Tibial nerve (tissue), 4 donors: ENCODE data around the gene KANK2. TPM values are rescaled to one million over a fixed set of nuclear protein-coding genes. Genes with fewer than 3 reads are reported as not detected.
A peak's percentile ranks its signal among the peaks of the same experiment; 100 is the strongest.
"Not testable (repeated sequence)": the region's sequence is repeated elsewhere in the genome, so short reads cannot be mapped to it uniquely, and the experiment has no call there.

Source experiments
- DNase-seq, 2 donors: peaks; one replicate each; pipeline ENCODE4 v3.0.0-alpha.2; 2019; ENCODE audit warnings: low spot score in 2 of 2
- H3K27ac ChIP-seq, 4 donors: fragments of 200-600 bp; sonication (generic) in 3 of 4; one replicate each; pipeline ENCODE4 v1.5.1; 2017 to 2019; ENCODE audit warnings: mild to moderate bottlenecking in 1 of 4
- H3K27me3 ChIP-seq, 2 donors: fragments of 200-600 bp; sonication (generic) in 1 of 2; one replicate each; pipeline versions ENCODE4 v1.5.1 to v1.6.0; 2017 to 2019
- H3K36me3 ChIP-seq, 3 donors: fragments of 200-600 bp; sonication (generic); one replicate each; pipeline ENCODE4 v1.5.1; 2018 to 2019
- H3K4me1 ChIP-seq, 4 donors: fragments of 200-600 bp; sonication (generic) in 3 of 4; one replicate each; pipeline ENCODE4 v1.5.1; 2017 to 2019
- H3K4me3 ChIP-seq, 4 donors: fragments of 200-600 bp; sonication (generic) in 3 of 4; one replicate each; pipeline ENCODE4 v1.5.1; 2017 to 2019; ENCODE audit warnings: mild to moderate bottlenecking in 1 of 4, moderate library complexity in 1 of 4
- H3K9me3 ChIP-seq, 4 donors: fragments of 200-600 bp; sonication (generic) in 3 of 4; one replicate each; pipeline ENCODE4 v1.5.1; 2017 to 2019
- EP300 ChIP-seq, 2 donors: sonication (generic); formaldehyde crosslinking; IDR thresholded peaks; one replicate each; pipeline ENCODE4 v1.6.1; 2017; ENCODE audit warnings: antibody characterized with exemption in 2 of 2, mild to moderate bottlenecking in 1 of 2
- POLR2A ChIP-seq, 2 donors: fragments of 450-650 bp; IDR thresholded peaks; one replicate each; pipeline ENCODE4 v1.6.1; 2017; ENCODE audit warnings: antibody characterized with exemption in 2 of 2, mild to moderate bottlenecking in 2 of 2, moderate library complexity in 2 of 2
- WGBS, 2 donors: methylation state at CpG; one replicate each; pipeline ENCODE4 v1.1.5; 2018; 5-methylcytosine and 5-hydroxymethylcytosine counted together
- total RNA-seq, 4 donors: library from RNA; depleted of rRNA; stranded (reverse); fragments of >200 nt; gene quantifications; one replicate each; pipeline ENCODE4 v1.1.0, GENCODE V29; 2016
- TF ChIP-seq, protein P1 (sequence below), 5 experiments: fragments of 200-600 bp in 3 of 5; fragments of 450-650 bp in 2 of 5; sonication (generic) in 3 of 5; IDR thresholded peaks; one replicate each; pipeline ENCODE4 v1.5.1; 2016 to 2019; ENCODE audit warnings: antibody characterized with exemption in 5 of 5, mild to moderate bottlenecking in 3 of 5, moderate library complexity in 2 of 5

The KANK2 gene
- total RNA-seq, 4 donors from 2014 or later: 355 to 752 (median 582) TPM

DNA sequence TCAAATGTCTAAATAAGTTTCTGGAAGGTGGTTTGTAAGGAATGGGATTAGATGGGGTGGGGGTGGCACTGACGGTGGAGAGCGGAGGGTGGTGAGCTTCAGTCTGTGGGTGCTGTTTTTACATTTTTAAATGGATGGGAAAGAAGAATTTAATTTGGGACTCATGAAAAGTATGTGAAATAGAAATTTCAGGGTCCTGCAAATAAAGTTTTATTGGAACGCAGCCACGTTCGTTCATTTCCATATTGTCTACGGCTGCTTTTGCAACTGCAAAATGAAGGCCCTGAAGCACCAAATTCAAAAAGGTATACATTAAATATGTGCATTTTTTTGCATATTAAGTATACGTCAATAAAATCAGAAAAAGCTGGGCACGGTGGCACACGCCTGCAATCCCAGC lies 9.9 kb downstream of the KANK2 start:
- Histone ChIP-seq H3K4me3 (no peak overlapping the region), H3K36me3 (peaks cover 0 to 87% (median 3%) of the 10 kb centered on the region in 3 donors), H3K4me1 (peaks cover 0 to 89% (median 25%) of the 10 kb centered on the region in 4 donors), H3K27ac (peak overlapping the region in 2 of 4 donors; percentile 68 to 75), H3K9me3 (peaks cover 0 to 2% (median 0%) of the 10 kb centered on the region in 4 donors), H3K27me3 (no peaks in the 10 kb centered on the region)
- TF ChIP-seq EP300 (IDR thresholded peaks at IDR 0.05) (no peak), POLR2A (IDR thresholded peaks at IDR 0.05) (no peak)
- TF ChIP-seq, protein P1, sequence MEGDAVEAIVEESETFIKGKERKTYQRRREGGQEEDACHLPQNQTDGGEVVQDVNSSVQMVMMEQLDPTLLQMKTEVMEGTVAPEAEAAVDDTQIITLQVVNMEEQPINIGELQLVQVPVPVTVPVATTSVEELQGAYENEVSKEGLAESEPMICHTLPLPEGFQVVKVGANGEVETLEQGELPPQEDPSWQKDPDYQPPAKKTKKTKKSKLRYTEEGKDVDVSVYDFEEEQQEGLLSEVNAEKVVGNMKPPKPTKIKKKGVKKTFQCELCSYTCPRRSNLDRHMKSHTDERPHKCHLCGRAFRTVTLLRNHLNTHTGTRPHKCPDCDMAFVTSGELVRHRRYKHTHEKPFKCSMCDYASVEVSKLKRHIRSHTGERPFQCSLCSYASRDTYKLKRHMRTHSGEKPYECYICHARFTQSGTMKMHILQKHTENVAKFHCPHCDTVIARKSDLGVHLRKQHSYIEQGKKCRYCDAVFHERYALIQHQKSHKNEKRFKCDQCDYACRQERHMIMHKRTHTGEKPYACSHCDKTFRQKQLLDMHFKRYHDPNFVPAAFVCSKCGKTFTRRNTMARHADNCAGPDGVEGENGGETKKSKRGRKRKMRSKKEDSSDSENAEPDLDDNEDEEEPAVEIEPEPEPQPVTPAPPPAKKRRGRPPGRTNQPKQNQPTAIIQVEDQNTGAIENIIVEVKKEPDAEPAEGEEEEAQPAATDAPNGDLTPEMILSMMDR (IDR thresholded peaks at IDR 0.05): no peak
- DNase-seq: no peak
- 88 to 89% methylated on average over 9 of the region's 9 CpGs for WGBS, 2 donors

DNA sequence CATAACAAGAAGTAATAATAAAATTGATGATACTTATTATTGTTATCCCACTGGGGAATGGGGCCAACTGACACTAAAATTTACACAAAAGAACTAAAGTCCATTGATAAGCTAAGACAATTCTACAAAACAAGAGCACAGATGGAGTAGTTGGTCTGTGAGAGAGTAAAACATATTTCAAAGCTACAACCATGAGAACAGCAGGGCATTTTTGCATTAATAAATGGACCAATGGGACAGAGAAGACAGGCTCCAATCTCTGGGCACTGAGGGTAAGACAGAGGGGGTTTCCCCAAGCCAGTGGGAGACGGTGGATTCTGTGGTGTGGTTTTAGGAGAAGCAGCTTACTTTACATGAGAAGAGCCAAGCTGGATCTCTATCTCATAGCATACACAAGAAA lies 14.4 kb downstream of the KANK2 start:
- Histone ChIP-seq H3K4me3 (no peak overlapping the region), H3K36me3 (peaks cover 0 to 73% (median 0%) of the 10 kb centered on the region in 3 donors), H3K27me3 (no peaks in the 10 kb centered on the region), H3K4me1 (peaks cover 0 to 86% (median 20%) of the 10 kb centered on the region in 4 donors), H3K9me3 (peaks cover 0 to 2% (median 0%) of the 10 kb centered on the region in 4 donors), H3K27ac (peak overlapping the region in 1 of 4 donors; percentile 0)
- 92 to 100% methylated on average over 1 of the region's 1 CpG for WGBS, 2 donors
- no peak for DNase-seq
- TF ChIP-seq POLR2A (IDR thresholded peaks at IDR 0.05): no peak
- TF ChIP-seq, protein P1 (IDR thresholded peaks at IDR 0.05): no peak

DNA sequence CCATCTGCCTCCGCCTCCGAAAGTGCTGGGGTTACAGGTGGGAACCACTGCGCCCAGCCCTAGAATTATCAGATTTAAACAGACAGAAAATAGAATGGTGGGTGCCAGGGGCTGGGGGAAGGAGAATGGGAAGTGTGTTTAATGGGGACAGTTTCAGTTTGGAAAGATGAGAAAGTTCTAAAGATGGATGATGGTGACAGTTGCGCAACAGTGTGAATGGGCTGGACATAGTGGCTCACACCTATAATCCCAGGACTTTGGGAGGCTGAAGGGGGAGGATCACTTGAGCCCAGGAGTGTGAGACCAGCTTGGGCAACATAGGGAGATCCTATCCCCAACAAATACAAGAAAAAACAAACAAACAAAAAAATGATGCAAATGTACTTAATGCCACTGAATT lies 15.9 kb downstream of the KANK2 start:
- peaks cover 0 to 2% (median 0%) of the 10 kb centered on the region in 4 donors for H3K9me3 ChIP-seq
- TF ChIP-seq, protein P1 (IDR thresholded peaks at IDR 0.05): no peak
- TF ChIP-seq EP300 (IDR thresholded peaks at IDR 0.05): no peak
- no peak for TF ChIP-seq POLR2A (IDR thresholded peaks at IDR 0.05)
- no peak for DNase-seq
- no peaks in the 10 kb centered on the region for H3K27me3 ChIP-seq
- peaks cover 0 to 73% (median 0%) of the 10 kb centered on the region in 3 donors for H3K36me3 ChIP-seq
- WGBS, 2 donors: 87 to 97% methylated on average over 4 of the region's 4 CpGs
- H3K4me1 ChIP-seq: peaks cover 0 to 72% (median 20%) of the 10 kb centered on the region in 4 donors
- H3K4me3 ChIP-seq: no peak overlapping the region
- H3K27ac ChIP-seq: peak overlapping the region in 3 of 4 donors; percentile 37 to 74 (median 72)

DNA sequence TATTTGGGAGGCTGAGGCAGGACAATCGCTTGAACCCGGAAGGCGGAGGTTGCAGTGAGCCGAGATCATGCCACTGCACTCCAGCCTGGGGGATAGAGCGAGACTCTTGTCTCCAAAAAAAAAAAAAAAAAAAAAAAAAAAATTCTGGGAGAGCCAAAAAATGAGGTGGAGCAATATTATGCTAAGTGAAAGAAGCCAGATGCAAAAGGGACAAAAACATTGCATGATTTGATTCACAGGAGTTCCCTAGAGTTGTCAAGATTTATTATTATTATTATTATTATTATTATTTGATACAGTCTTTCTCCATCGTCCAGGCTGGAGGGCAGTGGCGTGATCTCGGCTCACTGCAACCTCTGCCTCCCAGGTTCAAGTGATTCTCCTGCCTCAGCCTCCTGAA lies 16.4 kb downstream of the KANK2 start:
- Histone ChIP-seq H3K4me1 (peaks cover 0 to 67% (median 18%) of the 10 kb centered on the region in 4 donors), H3K27ac (peak overlapping the region; percentile 24 to 75 (median 54)), H3K36me3 (peaks cover 0 to 73% (median 0%) of the 10 kb centered on the region in 3 donors)
- H3K27me3 ChIP-seq, DNase-seq, H3K4me3 ChIP-seq, H3K9me3 ChIP-seq: not testable (repeated sequence)
- 68 to 79% methylated on average over 8 of the region's 8 CpGs for WGBS, 2 donors

DNA sequence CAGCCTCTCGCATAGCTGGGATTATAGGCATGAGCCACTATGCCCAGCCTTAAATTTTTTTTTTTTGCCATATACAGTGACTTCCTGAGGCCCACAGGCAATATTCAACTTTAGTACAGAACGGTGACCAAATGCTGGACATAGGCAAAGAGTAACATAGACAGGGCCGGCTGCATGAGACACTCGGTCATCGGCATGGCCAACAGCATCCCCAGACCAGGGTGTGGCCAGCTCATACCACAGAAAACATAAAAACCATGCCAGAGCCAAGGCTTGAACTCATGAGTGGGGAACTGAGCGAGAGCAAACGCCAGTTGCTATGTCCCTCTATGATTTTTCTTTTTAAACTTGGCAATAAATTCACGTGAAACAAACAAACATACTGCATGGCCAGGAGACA lies 17.0 kb downstream of the KANK2 start:
- H3K36me3 ChIP-seq: peaks cover 0 to 73% (median 0%) of the 10 kb centered on the region in 3 donors
- H3K27ac ChIP-seq: peak overlapping the region; percentile 24 to 75 (median 48)
- no peak overlapping the region for H3K4me3 ChIP-seq
- DNase-seq: no peak
- 46 to 51% methylated on average over 8 of the region's 8 CpGs for WGBS, 2 donors
- H3K9me3 ChIP-seq: peaks cover 0 to 2% (median 0%) of the 10 kb centered on the region in 4 donors
- H3K4me1 ChIP-seq: peaks cover 0 to 61% (median 16%) of the 10 kb centered on the region in 4 donors
- H3K27me3 ChIP-seq: no peaks in the 10 kb centered on the region
- no peak for TF ChIP-seq POLR2A (IDR thresholded peaks at IDR 0.05)
- no peak for TF ChIP-seq EP300 (IDR thresholded peaks at IDR 0.05)
- TF ChIP-seq, protein P1 (IDR thresholded peaks at IDR 0.05): no peak
